HG02981 (cell line): ENCODE data around the gene KCNMA1.
"Not testable (repeated sequence)": the region's sequence is repeated elsewhere in the genome, so short reads cannot be mapped to it uniquely, and the experiment has no call there.

Source experiments
- ATAC-seq: cut with Tn5 transposase; IDR thresholded peaks from one replicate; pipeline ENCODE4 v1.9.1; 2021; ENCODE audit warnings: mild to moderate bottlenecking, moderate library complexity; ENCODE audit not compliant: unreplicated experiment

KCNMA1 gene

GRCh38 chr10:77428691-77429395 is 208.8 kb downstream of the KCNMA1 start:
- no peak for ATAC-seq

- ATAC-seq: no peak
Observed at GRCh38 chr10:77424257-77424656, 213.4 kb downstream of the KCNMA1 start.

GRCh38 chr10:77422491-77423338 is 214.9 kb downstream of the KCNMA1 start:
- no peak for ATAC-seq

GRCh38 chr10:77421591-77421990 is 216.0 kb downstream of the KCNMA1 start:
- ATAC-seq: no peak

- ATAC-seq: no peak
Observed at GRCh38 chr10:77420947-77421523, 216.6 kb downstream of the KCNMA1 start.

- no peak for ATAC-seq
Observed at GRCh38 chr10:77419979-77420378, 217.6 kb downstream of the KCNMA1 start.

GRCh38 chr10:77419056-77419455 is 218.6 kb downstream of the KCNMA1 start:
- ATAC-seq: no peak

GRCh38 chr10:77417806-77418640 is 219.6 kb downstream of the KCNMA1 start:
- ATAC-seq: no peak

- ATAC-seq: no peak
Observed at GRCh38 chr10:77417359-77417758, 220.2 kb downstream of the KCNMA1 start.

GRCh38 chr10:77416311-77417135 is 221.1 kb downstream of the KCNMA1 start:
- no peak for ATAC-seq

- ATAC-seq: no peak
Observed at GRCh38 chr10:77415313-77415960, 222.2 kb downstream of the KCNMA1 start.

GRCh38 chr10:77413231-77413630 is 224.4 kb downstream of the KCNMA1 start:
- no peak for ATAC-seq

- not testable (repeated sequence) for ATAC-seq
Observed at GRCh38 chr10:77412573-77413133, 225.0 kb downstream of the KCNMA1 start.

GRCh38 chr10:77411805-77412204 is 225.8 kb downstream of the KCNMA1 start:
- no peak for ATAC-seq

- ATAC-seq: no peak
Observed at GRCh38 chr10:77410523-77410922, 227.1 kb downstream of the KCNMA1 start.

GRCh38 chr10:77409697-77410471 is 227.7 kb downstream of the KCNMA1 start:
- no peak for ATAC-seq

- ATAC-seq: no peak
Observed at GRCh38 chr10:77408259-77408658, 229.3 kb downstream of the KCNMA1 start.

- ATAC-seq: no peak
Observed at GRCh38 chr10:77406764-77407430, 230.7 kb downstream of the KCNMA1 start.
